ENCODE data around the gene MCTP1. TPM values are rescaled to one million over a fixed set of nuclear protein-coding genes. Genes with fewer than 3 reads are reported as not detected.

Gene MCTP1
- total and polyA plus RNA-seq, 9 of the 15 experiments (the other 6 are each of a cell fraction or from before 2014, with no cell fraction given), result 0.04 to 0.93 (median 0.06) TPM; not detected in 4

GRCh38 chr5:94992325-94992724, 292.6 kb downstream of the MCTP1 start:
- Histone ChIP-seq H3K36me3 (ENCODE audit: control insufficient read depth, insufficient read depth, low read length) (no peaks in the 10 kb centered on the region), H3K9me3 (replicated peaks; ENCODE audit: control insufficient read depth, insufficient read depth, low read depth, low read length) (no peaks in the 10 kb centered on the region), H3K9ac (ENCODE audit: insufficient read depth in 1 of 2, low read depth in 2 of 2, low read length in 2 of 2) (no peak overlapping the region), H2AFZ (ENCODE audit: low read depth, low read length) (no peak overlapping the region), H3K27ac (ENCODE audit: extremely low read depth, low read depth, low read length) (no peak overlapping the region), H3K79me2 (ENCODE audit: control insufficient read depth, insufficient read depth, low read length) (no peaks in the 10 kb centered on the region), H3K4me3 (no peak overlapping the region), H3K27me3 (ENCODE audit: control insufficient read depth in 2 of 2, insufficient read depth in 2 of 2, low read length in 2 of 2) (no peaks in the 10 kb centered on the region), H3K4me1 (replicated peaks in 1 of 2; ENCODE audit: control insufficient read depth in 2 of 2, insufficient read depth in 2 of 2, low read length in 2 of 2) (no peaks in the 10 kb centered on the region), H3K9me1 (ENCODE audit: control insufficient read depth, insufficient read depth, low read length) (no peaks in the 10 kb centered on the region), H3K4me2 (ENCODE audit: insufficient read depth, low read length) (no peak overlapping the region), H4K20me1 (replicated peaks; ENCODE audit: control insufficient read depth, insufficient read depth, low read length) (no peaks in the 10 kb centered on the region)
- WGBS (ENCODE audit: insufficient coverage, low coverage, missing lambda C conversion rate), result 0% methylated on average over 2 of the region's 2 CpGs
- FAIRE-seq, result no peak
- POLR2A ChIA-PET, result no interaction called here
- BruUV-seq (replicated peaks), result no TSS peak
- CTCF ChIA-PET (ENCODE audit: low intra/inter-chr PET ratio), result no interaction called here
- no peak for ATAC-seq
- intact Hi-C loops (cut with micrococcal nuclease), result no loop called here
- in situ Hi-C loops (cut with MboI), result no loop called here
- DNase-seq (ENCODE audit: extremely low read depth in 1 of 4, low spot score in 3 of 4), result no peak
- TF ChIP-seq FOXA1 (IDR thresholded peaks at IDR 0.05; ENCODE audit: borderline replicate concordance) (no peak), PURB (CRISPR knock-in tag; IDR thresholded peaks at IDR 0.05; ENCODE audit: low read depth) (no peak), LCOR (CRISPR knock-in tag; IDR thresholded peaks at IDR 0.05) (no peak), IRF9 (tag; IDR thresholded peaks at IDR 0.05) (no peak), RBM22 (IDR thresholded peaks at IDR 0.05; ENCODE audit: low read depth, low read length, poor library complexity, severe bottlenecking) (no peak), MCM5 (IDR thresholded peaks at IDR 0.05; ENCODE audit: low read depth) (no peak), GATA2 (CRISPR knock-in tag; IDR thresholded peaks at IDR 0.05) (no peak), TEAD2 (tag; IDR thresholded peaks at IDR 0.05) (no peak), ZNF75A (CRISPR knock-in tag; IDR thresholded peaks at IDR 0.05) (no peak), NR2C2 (CRISPR knock-in tag; IDR thresholded peaks at IDR 0.05) (no peak), NR2C2 (tag; IDR thresholded peaks at IDR 0.05) (no peak)
